HG02571 (cell line): Measurements from ENCODE around the gene DNAJC16.
"Not testable (repeated sequence)": the region's sequence is repeated elsewhere in the genome, so short reads cannot be mapped to it uniquely, and the experiment has no call there.

Experiments
- ATAC-seq: cut with Tn5 transposase; IDR thresholded peaks from one replicate; pipeline ENCODE4 v1.9.1; 2021; ENCODE audit warnings: mild to moderate bottlenecking, moderate library complexity; ENCODE audit not compliant: unreplicated experiment

The DNAJC16 gene

DNA sequence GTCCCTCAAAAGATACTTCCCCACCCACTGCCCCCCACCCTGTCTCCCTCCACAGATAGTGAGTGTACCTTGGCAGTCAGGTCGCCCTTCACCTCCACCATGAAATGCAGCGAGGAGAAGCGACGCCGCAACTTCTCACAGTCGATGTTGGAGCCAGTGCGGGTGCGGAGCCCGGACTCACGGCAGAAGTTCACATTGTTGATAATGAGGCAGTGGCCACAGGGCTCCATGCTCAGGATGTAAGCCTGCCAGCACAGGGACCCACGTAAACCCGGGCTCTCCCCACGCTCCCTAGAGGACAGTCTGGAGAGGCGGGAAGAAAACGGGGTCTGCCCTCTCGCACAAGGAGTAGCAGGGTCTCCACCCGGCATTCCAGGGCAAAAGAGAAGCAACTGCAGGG, 19.8 kb upstream of the DNAJC16 start:
- no peak for ATAC-seq

DNA sequence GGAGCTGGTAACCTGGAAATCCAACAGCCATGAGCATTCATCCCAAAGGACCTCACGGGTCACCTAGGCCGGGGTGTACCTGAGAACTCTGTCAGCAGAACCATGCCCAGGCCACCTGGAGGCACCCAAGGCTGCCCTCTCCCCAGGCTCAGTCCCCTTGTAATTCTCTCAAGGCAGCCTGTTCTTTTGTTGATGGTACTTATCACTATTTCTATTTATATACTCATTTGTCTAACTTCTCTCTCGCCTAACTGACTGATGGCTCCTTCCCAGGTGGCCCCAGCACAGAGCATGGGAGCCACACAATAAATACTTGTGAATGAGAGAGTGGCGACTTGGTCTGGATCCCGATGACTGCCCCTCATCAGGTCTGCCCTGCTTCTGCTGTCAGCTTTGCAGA, 19.4 kb upstream of the DNAJC16 start:
- ATAC-seq, result no peak

DNA sequence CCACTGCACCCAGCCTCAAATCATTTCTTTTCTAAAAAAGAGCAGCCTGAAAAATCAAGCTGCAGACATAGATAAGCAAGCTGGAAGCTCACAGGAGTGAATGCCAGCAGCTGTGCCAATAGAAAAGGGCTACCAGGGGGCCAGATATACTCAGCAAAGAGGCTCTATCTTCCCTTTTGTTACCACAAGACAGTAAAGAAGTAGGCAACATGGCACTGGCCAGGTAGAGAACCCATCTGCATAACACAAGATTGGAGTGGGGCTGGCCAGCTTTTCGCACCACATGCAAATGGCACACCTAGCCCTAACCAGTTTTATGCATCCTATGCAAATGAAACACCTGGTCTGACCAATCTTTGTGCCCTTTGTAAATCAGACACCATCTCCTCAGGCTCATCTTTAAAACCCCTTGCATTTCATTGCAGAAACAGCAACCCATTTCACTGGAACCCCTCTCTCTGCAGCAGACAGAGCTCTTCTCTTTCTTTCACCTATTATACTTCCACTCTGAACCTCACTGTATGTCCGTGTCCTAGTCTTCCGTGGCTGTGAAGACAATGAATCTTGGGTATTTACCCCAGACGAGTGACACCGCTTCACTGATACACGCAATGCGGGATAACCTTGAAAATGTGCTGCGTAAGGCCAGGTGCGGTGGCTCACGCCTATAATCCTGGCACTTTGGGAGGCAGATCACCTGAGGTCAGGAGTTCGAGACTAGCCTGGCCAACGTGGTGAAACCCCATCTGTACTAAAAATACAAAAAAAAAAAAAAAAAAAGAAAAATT, 17.8 kb upstream of the DNAJC16 start:
- ATAC-seq, result no peak

DNA sequence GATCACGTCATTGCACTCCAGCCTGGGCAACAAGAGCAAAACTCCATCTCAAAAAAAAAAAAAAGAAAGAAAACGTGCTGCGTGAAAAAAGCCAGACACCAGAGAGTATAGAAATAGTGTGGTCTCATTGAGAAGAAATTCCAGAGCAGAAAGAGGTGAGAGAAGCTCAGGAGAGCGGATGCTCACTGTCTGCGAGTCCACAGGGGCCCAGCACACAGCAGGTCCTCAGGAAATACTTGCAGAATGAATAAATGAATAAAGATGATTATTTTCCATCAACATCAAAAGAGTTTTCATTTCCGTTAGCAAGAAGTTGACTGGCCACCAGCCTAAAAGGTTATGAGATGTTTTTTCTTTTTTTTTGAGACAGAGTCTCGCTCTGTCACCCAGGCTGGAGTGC, 17.1 kb upstream of the DNAJC16 start:
- ATAC-seq, result no peak

DNA sequence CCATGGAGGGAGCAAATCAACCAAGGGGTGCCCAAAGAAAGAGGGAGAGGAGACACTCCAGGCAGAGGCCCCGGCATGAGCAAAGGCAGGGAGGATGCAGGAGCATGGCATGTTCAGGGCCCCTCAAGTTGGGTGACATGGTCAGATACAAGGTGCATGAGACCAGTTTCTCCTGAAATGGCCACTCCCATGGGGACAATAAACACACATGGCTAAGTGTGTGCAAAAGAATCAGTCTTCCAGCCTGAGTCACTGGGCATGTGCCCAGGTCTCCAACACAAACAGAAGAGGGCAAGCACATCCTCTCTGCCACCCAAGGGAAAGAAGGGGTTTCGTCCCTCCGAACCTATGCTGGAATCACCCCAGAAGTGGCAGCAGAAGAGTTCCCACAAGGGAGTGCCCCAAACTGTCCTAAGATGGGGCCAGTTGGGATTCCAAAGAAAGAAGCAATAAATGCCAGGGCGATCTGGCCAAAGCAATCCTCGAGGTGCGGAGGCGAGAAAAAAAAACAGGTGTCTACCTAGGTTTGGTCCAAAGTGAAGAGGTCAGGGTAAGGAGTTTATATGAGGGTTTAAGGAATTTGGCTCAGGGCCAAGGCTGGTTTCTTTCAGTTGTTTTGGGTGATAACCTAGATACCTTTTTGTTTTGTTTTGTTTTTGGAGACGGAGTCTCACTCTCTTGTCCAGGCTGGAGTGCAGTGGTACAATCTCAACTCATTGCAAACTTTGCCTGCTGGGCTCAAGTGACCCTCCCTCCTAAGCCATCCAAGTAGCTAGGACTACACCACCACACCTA, 15.8 kb upstream of the DNAJC16 start:
- ATAC-seq, result no peak

DNA sequence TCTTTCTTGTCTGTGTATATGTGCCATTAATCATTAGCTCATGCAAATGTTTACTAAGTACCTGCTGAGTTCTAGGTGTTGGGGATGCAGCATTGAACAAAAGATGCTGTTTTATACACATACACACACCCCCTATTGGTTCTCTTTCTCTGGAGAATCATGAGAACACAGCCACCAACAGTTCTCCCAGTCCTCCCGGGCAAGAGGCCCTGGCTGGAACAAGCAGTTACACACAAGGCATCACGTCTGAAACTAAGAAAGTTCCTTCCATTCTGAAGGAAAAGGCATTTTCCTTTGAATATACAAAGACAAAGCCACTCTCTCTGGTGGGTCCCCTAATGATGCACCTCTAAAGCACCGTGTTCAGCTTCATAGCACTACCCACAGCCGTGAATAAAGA, 13.5 kb upstream of the DNAJC16 start:
- ATAC-seq, result no peak

DNA sequence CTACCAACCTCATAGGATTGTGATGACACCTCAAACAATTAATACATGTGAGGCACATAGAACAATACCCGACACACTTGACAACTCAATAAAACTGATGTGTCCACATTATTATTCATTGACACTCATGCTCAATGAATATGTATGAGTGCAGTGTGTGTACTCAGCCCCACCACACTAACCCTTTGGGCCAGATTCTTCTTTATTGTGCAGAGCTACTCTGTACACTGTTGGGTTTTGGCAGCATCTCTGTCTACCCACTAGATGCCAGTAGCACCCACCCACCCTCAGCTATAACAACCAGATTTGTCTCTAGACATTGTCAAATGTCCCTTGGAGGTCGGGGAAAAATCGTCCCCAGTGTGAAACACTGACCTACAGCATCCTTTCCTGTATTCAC, 12.7 kb upstream of the DNAJC16 start:
- ATAC-seq, result no peak

DNA sequence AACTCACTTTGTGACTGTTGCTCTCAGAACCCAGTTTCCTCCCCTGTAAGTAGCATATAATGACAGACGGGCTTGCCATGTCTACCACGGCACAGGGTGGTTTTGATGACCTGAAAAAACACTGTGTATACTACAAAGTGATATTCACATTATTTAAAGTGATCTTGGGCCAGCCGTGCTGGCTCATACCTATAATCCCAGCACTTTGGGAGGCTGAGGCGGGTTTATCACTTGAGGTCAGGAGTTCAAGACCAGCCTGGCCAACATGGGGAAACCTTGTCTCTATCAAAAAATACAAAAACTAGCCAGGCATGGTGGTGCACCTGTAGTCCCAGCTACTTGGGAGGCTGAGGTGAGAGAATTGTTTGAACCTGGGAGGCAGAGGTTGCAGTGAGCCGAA, 12.1 kb upstream of the DNAJC16 start:
- not testable (repeated sequence) for ATAC-seq

DNA sequence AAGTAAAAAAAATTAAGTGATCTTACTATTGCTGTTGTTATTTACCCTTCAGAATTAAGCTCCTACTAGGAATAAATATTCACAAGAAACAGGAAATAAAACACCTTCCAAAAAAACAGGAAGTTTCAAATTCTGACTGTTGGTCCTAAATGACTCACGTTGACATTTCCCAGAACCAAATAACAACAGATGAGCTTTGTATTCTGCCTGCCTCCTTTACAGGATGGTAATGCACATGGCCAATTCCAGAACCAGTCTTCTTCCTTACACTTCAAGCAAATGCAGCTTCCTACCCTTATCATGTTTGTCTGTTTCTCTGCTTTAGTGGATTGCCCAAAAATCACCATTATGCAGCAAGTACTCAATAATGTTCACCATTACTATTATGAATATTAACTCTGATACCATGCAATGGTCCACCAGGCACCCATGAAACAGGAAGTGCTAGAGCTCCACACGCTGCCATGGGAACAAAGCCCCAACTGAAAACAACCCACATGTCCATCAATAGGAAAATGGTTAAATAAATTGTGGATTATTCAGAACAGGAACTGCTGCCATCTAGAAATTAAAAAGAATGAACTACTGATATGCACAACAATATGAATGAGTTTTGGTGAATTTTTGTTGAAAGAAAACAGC, 11.5 kb upstream of the DNAJC16 start:
- ATAC-seq, result no peak

DNA sequence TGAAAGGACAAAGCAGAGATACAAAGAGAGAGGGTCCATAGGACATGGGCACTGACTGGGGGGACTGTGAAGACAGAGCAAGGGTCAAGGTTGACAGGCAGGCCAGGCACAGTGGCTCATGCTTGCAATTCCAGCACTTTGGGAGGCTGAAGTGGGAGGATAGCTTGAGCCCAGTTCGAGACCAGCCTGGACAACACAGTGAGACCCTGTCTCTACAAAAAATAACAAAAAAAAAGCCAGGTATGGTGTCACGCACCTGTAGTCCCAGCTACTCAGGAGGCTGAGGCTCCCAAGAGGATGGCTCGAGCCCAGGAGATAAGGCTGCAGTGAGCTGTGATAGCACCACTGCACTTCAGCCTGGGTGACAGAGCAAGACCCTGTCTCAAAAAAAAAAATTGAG, 7.0 kb upstream of the DNAJC16 start:
- ATAC-seq, result no peak

DNA sequence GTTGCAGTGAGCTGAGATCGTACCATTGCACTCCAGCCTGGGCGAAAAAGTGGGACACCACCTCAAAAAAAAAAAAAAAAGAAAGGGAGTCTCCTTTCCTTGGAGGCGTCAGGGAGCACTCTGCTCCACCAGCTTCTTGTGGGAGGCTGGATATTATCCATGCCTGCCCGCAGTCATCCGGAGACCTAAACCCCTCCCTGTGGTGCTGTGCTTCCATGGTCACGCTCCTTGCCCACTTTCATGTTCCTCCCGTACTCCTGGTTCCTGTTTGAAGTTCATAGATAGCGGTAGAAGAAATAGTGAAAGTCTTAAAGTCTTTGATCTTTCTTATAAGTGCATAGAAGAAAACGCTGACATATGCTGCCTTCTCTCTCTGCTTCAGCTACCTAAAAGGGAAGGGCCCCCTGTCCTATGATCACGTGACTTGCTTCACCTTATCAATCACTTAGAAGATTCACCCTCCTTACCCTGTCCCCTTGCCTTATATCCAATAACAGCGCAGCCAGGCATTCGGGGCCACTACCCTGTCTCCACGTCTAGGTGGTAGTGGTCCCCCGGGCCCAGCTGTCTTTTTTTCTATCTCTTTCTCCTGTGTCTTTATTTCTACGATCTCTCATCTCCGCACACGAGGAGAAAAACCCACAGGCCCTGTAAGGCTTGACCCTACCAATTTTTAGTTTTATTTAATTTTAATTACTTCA, 5.3 kb upstream of the DNAJC16 start:
- not testable (repeated sequence) for ATAC-seq

DNA sequence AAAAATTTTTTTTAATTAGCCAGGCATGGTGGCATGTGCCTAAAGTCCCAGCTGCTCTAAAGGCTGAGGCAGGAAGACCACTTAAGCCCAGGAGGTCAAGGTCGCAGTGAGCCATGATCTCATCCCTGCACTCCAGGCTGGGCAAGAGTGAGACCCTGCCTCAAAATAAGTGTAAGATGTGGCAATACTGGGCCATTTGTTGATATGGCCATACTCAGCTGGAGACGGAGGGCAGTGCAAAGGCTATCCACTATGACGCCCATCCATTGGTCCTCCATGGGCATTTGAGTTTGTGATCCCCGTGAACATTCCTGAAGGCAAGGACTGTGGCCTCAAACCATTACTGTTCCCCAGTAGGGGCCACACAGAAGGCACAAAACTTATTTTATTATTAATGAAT, 4.1 kb upstream of the DNAJC16 start:
- ATAC-seq, result no peak

DNA sequence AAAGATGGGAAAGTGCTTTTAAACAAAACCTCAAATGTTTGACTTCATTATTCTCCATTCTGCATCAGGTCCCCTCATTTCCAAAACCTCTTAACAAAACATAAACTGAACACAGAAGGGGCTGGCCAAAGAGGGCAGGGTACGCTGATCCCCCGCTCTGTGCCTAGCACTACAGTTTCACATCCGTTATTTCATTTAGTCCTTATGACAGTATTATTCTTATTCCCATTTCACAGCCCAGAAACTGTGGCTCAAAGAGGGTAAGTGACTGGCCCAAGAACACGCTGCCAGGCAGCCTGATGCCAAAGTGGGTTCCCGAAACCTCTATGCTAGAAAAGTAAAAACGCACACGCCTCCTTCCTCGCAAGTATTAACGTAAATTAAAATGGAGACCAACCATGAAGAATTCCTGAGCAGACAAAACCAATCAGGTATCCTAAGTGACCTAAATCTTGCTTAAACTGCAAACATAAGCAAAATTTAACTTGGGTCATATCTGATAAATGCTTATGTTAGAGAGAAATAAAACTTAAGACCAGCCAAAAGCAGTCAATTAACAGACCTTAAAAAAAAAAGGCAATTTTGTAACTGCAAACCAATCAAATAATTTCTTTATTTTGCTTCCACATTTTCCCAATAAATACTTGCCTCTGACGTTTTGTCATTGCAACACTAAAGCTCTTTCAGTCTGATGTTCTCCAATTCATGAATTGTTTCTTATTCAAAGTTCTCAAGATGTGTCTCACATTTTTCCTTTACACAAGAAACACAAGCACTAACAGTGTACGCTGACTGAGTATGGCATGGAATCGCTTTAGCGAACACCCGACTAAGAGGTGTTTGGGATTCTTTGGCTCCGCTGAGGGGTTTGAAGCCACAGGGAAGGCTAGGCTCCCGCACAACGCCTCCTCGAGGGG, 3.3 kb upstream of the DNAJC16 start:
- no peak for ATAC-seq

DNA sequence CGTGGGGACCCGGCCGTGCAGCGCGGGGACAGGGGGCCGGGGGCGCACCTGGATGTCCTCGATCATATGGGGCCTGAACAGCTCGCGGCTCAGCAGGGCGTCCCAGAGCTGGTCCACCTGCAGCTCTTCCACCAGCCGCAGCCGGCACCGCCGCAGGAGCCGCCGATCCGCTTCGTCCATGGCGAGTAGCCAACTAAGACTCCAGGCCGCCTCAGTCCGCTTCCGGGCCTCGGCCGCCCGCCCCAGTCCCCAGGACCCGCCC, 2.7 kb upstream of the DNAJC16 start, which contains the start of gene CASP9:
CASP9 (minus strand) TSS at position 195 of the 262 bp plus-strand sequence; CDS start at position 180, 15 bp downstream.
- no peak for ATAC-seq

DNA sequence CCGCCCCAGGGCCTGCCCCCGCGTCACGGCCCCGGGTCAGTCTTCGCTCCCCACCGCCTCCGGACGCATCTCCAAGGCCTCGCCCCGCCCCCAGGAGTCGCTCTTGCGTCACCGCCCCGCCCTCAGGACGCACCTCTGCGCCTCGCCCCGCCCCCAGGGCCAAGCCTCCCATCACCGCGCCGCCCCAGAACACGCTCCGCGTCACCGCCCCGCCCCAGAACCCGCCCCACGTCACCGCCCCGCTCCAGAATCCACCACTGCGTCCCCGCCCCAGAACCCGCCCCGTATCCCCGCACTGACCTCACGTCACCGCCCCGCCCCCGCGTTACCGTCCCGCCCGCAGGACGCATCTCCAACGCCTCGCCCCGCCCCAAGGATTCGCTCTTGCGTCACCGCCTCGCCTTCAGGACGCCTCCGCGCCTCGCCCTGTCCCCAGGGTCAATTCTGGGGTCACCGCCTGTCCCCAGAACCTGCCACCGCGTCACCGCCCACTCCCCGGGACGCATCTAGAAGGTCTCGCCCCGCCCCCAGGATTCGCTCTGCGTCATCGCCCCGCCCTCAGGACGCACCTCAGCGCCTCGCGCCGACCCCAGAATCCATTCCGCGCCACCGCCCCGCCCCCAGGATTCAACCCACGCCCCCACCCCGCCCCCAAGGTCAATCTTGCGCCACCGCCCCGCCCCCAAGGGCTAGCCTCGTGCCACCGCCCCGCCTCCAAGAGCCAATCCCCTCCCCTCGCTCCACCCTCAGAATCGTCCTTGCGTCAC, 2.2 kb upstream of the DNAJC16 start:
- ATAC-seq, result peak; percentile 39

DNA sequence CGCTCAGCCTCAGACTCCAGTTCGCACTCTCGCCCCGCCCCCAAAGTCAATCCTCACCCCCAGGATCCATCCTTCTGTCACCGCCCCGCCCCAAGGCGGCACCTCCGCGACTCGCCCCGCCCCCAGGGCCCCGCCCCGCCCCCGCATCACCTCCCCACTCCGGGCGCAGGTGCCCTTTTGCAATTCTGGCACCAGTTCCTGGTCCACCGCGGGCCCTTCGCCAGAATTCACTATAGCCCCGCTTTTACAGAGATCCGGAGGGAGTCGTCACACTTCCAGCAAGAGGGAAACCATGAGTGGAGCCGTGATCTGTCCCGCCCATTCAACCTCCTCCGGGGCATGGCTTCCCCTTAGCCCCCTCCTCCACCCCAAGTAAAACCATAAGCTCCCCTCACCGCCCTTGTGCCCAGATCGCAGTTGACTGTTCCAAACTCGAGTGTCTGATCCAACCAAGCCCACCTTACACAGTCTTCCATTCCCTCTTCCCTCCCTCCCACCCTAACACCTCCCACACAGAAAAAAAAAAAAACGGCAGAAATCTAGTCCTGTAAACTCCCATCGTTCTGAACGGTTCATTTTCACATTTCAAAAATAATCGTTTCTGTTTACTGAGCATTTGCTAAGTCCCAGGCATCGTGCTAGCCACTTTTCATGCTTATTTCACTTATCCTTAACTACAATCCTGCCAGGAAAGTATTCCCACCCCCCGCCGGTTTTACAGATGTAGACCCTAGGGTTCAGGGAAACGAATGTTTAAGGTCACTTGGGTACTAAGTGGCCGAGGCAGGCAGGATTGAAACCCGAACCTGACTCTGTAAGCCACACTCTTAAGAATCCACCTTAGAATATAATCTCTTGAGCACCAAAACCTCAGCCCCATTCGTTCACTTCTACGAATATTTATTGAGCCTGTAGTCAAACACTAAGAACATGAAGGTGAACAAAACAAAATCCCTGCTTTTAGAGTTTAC, 1.3 kb upstream of the DNAJC16 start:
- peak; percentile 40 for ATAC-seq

DNA sequence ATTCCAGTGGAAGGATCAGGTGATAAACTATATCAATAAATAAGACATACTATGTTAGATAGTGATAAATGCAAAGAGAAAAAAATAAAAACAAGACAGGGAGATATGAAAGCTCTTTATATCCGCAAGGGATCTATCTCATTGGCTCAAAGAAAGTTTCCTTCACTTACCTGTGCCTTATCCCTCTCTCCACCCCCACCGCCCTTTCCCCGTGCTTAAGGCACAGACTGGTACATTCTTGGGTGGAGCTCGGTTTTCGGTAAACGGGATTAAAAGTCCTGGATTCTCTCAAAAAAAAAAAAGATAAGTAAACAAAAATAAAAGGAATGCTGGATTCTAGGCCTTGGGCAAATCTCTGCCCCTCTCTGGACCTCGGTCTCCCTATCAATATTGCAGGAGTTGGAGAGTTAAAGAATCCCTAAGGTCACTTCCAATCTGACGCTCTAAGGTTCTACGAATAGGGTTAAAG, 593 bp upstream of the DNAJC16 start:
- ATAC-seq, result no peak

DNA sequence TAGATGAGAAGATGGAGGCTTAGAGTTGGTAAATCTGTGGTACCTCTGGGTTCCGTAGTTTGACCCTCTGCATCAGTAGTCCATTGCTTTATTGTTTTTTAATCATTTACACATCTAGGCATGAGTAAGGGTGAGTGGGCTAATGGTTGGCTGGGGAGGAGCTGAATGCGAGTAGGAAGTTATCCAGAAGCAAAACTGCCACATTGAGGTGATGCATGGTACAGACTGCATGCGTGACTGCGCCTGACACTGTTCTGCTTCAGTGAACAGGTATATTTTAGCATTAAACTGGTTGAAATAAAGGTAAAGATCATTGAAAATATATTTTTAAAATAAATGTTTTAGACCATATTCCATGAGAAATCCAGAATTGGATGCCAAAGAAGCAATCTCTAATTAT, 4.4 kb downstream of the DNAJC16 start:
- ATAC-seq, result no peak
